HG03175 (cell line): ENCODE measurements around the gene ANKRD6.

Experiments used
- ATAC-seq: cut with Tn5 transposase; IDR thresholded peaks from one replicate; pipeline ENCODE4 v1.9.1; 2021; ENCODE audit warnings: mild to moderate bottlenecking, moderate library complexity; ENCODE audit not compliant: unreplicated experiment

Gene ANKRD6

DNA sequence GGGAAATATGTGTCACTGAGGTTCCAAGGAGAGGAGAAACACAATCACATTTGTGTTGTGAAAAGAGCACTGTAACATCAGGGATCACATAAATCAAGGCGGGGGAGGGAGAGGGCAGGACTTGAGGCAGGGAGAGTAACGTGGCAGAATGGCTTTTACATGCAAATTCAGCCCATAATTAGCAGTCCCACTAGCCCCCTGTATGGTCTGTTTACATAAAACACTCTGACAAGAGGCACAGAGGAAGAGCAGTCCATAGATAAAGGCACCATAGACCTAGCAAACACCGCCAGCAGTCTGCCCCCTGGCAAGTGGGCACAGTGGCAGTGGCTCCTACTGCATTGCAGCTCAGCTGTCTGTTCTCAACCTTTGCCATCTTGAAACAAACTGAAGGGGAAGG lies 122.9 kb downstream of the ANKRD6 start:
- ATAC-seq: no peak

GRCh38 chr6:89559487-89559886 lies 126.5 kb downstream of the ANKRD6 start:
- ATAC-seq: no peak

DNA sequence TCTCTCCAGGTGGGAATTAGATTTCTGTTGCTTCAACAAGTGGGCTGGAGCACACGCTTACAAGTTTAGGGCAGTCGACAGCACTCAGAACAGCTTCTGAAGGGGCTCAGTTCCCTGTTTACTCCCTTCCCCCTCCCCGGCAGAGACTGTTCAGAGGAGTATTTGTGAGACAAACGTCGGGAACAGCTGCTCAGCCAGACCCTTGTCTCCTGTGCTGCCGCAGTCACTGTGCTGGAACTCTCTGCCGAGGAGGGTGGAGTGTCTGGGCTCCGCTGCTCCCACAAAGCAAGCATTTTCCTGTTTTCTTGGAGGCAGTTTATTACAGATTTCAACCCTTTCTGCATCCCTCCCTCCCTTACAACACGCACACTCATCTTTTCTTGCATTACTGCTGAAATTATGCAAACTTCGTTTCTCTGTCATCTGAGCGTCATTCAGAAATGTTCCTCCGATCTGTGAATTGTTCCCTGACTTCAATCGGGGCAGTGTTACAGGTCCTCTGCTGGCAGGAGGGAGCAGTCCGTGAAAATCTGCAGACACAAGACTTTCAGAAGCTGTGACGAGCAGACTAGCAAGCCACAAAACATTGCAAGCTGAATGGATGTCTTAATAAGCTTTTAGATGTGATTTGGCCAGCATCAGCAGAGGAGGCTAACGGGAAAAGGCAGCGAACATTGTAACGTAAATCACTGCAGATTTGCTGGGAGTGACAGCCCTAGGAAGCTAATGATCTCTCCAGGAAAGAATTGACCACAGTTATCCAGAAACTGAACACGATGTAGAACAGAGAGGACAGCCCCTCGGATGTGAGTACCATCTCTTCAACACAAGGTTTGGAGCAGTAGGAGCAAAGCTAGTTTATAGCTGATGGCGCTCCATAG lies 129.4 kb downstream of the ANKRD6 start:
- ATAC-seq: no peak

- ATAC-seq: no peak
Observed at GRCh38 chr6:89563866-89564265, 130.9 kb downstream of the ANKRD6 start.

GRCh38 chr6:89564752-89565427 lies 131.9 kb downstream of the ANKRD6 start:
- no peak for ATAC-seq

DNA sequence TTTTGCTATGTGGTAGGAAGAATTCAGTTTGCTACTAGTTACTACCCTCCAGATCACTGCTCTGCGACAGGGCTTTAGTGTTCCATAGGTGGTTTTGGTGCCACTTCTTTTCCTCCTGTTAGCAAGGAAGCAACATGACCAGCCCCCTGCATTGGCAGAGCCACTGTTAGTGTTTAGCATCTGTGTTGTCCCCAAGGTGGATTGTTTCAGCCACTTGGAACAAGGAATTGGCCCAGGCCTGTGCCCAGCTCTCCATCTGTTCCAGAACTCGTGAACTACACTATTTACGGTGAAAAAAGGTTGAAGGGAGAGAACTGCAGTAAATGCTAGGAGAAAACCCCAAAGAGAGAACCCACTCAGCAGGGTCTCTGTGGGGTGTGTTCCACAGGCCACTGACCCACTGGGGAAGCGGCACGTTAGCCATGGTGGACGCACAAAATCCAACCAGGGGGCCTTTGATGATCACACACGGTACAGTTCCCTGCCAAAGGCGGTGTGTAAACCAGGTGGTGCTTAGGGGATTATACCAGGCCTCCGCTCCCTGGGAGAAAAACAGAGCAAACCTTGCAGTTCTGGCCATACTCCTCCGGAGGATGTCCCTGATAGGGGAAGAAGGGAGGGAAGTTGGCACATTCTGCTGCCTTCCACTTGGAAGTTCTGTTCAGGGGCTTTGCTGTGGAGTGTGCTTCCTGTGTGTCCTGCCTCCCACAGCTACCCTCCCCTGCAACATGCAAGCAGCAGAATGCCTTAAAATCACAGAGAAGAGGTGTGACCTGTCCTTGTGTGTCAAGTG lies 133.3 kb downstream of the ANKRD6 start:
- no peak for ATAC-seq

- ATAC-seq: no peak
Observed at GRCh38 chr6:89566930-89567629, 134.1 kb downstream of the ANKRD6 start.

DNA sequence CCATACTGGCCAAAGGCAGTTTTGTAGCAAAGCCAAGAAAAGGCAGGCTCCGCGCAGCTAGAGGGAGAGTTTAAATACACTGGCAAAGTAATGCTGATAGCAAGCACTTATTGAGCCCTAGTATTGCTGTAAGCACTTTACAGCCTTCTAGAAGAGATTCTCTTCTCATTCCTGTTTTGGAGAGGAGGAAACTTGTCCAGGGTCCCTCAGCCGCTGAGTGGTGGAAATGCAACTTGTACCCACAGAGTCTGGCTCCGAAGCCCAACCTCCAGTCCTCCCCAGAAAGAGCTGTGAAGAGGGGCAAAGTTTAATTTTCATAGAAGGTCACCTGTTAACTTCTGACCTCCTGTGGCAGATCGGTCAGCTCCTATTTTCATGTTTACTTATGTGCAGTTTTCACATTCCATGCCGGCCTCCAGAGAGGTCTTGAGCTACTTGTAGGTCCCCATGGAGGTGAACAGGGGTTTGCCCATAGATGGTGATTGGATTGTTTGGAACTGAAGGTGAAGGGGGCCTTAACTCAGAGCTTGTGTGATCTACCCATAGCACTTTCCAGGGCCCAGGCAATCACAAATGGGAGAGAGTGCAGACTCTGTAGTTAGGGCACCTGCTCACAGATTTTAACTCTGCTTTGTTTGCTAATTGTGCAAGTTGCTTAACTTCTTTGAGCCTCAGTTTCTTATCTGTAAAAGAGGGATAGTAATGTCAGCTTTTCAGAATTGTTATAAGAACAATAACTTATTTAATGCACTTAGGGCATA lies 134.9 kb downstream of the ANKRD6 start:
- no peak for ATAC-seq

- ATAC-seq: no peak
Observed at GRCh38 chr6:89574910-89575561, 142.1 kb downstream of the ANKRD6 start.

DNA sequence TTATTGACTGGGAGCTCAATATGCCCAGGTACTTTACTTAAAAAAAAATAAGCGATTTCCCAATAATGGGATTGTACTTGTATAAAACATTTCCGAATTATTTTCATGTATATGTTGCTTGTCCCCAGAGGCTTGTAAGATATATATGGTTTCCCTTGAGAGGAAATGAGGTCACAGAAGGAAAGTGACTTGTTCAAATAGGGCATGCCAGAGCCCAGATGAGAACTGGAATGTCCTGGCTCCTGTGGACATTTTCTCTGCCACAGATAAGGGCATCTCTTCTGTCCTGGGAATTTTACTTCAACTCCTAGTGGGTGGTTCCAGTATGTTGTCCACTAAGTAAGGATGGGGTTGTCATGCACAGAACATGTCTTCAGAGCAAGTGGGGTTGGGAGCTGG lies 142.6 kb downstream of the ANKRD6 start:
- ATAC-seq: no peak

- ATAC-seq: no peak
Observed at GRCh38 chr6:89580997-89581666, 148.2 kb downstream of the ANKRD6 start.

DNA sequence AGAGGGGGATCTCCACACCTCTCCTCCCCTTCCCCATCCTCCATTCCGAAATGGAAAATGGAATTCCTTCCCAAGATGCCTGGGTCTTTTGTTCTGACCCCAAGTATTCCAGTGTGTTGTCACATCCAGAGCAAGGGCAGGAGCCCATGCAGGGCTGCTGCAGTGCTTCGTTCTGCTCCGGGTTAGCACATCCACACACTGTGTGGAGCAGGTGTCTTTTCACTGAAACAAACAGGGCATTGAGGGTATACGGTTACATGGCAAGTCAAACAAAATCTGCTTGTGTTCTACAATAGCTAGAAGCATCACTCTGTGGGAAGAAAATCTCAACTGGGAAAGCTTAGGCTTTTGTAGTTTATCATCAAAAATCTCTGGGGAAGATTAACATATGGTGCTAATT lies 148.7 kb downstream of the ANKRD6 start:
- no peak for ATAC-seq

DNA sequence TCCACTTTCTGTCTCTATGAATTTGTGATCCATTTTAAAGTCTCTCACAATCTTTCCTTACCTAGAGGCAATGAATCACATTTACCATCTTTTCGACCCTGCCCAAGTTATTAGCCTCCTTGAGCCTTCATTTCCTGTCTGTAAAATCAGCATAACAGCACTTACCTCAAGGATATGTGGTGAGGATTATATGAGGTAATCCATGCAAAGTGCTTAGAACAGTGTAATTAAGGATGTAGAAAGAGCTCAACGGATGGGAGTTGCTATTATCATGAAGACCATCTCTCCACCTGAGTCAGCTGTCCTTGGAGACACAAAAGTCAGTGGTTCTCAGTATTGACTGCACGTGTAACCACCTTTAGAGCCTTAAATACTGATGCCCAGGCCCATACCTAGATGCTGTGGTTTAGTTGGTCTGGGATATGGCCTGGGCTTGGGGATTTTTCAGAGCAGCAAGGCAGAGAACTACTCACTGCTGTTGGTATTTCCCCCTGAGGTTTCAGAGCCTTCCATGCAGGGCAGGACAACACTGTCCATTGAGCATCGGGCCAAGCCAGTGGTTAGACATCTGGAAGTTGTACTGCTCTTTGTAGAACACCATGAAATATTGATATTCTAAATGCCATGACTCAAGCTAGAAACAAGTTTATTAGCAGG lies 149.8 kb downstream of the ANKRD6 start:
- no peak for ATAC-seq

DNA sequence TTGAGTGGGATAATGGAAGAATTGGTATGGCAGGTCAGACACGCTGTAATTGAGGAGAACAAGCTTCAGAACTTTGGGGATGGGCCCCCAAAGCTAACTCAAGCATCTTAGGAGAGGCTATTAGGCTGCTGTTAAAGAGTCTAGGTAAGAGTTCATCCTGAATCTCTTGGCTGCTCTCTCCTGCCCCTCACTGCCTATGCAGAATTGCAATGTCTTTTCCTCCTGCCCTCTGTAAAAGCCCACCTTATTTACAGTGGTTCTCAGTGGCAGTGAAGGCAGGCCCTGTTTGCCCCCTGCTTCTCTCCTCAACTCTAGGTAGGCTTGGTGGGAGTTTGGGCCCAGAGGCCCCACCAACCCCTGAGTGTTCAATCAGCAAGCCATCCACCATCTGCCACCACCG lies 150.6 kb downstream of the ANKRD6 start:
- ATAC-seq: no peak

GRCh38 chr6:89584539-89584938 lies 151.6 kb downstream of the ANKRD6 start:
- ATAC-seq: no peak

DNA sequence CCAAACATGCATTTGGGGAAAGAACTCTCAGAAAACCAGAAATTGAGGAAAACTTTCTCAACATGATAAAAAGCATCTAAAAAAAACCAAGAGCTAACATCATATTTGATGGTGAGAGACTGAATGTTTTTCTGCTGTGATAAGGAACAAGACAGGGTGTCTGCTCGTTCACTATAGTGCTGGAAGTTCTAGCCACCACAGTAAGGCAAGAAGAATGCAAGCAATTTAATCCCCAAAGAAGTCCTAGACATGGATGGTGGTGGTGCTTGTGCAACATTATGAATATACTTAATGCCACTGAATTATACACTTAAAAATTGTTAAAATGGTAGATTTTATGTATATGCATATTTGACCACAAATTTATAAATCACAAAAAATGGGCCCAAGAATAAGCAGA lies 152.2 kb downstream of the ANKRD6 start:
- ATAC-seq: no peak

- ATAC-seq: no peak
Observed at GRCh38 chr6:89589297-89590025, 156.5 kb downstream of the ANKRD6 start.

DNA sequence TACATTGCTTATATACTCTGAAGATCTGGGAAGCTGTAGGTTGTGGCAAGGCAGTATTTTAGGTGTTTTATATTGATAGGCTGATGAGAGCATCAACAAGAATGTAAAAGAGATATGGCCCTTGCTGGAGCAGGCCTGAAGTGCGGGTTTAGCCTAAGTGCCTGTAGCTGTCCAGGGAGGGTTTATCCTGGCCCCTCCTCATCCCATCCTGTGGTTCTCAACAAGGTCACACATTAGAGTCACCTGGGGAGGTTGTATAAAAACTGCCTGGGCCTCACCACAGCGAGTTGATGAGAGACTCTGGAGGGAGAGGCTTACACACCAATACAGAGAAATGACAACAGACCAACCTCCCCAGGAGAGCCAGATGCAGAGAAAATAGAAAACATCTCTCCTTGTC lies 157.2 kb downstream of the ANKRD6 start:
- ATAC-seq: no peak
